HG02588 (cell line): ENCODE measurements around the gene KRT12.
"Not testable (repeated sequence)": the region's sequence is repeated elsewhere in the genome, so short reads cannot be mapped to it uniquely, and the experiment has no call there.

ENCODE experiments used
- ATAC-seq: cut with Tn5 transposase; IDR thresholded peaks from one replicate; pipeline ENCODE4 v1.9.1; 2021; ENCODE audit warnings: mild to moderate bottlenecking, moderate library complexity; ENCODE audit not compliant: unreplicated experiment

KRT12 gene

DNA sequence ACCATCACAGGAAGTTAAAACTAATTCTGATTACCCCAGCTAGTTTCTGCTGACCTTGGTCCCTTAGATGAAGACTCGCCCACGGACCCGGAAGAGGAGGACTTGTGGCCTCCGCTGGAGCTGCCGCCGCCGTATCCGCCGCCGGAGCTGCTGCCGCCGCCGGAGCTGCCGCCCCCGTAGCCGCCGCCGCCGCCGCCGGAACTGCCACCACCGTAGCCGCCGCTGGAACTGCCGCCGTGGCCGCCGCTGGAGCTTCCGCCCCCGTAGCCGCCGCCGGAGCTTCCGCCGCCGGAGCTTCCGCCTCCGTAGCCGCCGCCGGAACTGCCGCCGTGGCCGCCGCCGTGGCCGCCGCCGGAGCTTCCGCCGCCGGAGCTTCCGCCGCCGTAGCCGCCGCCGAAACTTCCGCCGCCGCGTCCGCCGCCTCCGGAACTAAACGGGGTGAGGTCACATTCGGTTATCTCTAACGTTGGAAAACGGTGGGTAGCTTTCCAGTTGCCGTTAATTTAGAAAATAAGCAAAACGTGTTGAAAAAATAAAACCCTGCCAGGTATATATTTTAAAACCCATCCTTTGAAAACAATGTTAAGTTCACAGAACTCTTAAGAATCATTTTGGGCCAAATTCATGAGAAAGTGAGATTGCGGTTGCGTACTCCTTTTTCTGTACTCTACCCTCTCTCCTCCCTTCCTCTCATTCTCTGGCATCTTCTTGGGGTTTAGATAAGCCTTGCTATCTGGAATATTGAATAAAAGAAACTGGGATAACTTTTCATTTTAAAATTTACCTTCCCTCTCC, 48.1 kb downstream of the KRT12 start:
- peak; percentile 74 for ATAC-seq

DNA sequence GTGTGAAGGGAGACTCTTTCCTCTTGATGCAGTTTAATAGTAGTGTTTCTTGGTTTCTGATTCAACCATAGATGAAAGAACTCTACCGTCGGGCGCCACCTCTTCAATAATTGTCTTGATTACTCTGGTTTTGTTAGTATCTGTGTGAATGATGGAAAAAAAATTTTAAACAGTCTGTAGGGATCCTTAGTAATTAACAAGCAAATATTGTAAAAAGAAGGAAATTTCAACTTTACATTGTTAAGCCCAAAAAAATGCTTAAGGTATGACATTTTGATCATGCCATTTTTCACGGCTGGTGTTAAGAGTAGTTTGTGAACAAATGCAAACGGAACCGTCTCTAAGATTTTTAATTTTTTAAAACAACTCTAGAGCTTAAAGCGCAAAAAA, 48.7 kb downstream of the KRT12 start:
- ATAC-seq = no peak

DNA sequence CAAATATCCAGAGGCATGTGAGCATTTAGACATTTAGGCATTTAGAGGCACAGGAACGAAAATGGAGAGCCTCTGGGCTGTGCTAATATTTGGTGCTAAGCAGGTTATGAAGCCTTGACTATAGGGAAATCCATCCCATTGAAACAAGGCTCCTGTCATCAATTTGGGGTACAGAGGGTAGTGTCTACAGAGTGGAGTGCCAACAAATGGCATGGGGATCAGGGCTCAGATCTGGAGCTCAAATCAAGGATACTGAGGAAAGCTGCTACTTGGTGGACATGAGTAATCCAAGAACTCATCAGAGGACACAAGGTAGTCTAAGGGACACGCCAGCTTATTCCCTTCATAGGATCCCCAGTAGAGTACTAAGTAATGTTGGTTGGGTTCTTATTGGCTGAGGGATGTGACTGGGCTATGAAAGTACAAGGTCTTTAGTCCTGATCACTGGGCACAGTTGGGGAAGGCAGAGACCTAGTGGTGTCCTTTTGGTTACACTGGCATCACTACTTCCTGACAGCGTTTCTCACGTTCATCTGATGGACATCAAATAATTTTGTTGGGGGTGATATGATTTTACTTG, 49.8 kb downstream of the KRT12 start:
- ATAC-seq = no peak

DNA sequence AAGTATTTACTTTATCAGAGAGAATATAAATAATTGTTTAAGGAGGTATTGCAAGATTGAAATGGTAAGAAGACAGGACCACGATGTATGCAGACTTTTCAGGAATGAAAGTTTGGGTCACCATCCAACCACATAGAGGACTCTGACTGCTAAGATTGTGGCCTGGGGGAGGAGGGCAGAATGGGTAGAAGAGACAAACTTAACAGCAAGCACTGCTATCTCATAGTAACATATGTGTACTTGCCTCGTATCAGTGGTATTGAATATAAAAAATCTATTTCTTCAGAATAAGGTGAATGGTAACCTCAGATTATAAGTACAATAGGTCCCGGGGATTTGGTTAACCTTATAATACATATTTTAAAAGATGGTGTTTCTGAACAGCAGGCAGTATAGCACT, 50.5 kb downstream of the KRT12 start:
- no peak for ATAC-seq

DNA sequence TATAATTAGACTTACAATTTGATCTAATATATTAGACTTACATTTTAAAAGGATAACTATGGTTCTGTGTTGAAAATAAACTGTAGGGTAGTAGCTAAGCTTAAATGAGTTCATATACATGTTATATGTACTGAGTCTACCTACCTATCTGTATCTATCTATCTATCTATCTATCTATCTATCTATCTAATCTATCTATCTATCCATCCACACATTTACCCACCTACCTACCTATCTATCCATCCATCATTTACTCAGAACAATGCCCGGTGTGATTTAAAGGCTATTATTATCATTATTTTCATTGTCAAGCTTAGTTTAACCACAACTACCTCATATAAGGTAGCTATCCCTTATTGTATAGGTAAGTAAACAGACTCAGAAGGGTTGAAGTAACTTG, 51.6 kb downstream of the KRT12 start:
- ATAC-seq = no peak

DNA sequence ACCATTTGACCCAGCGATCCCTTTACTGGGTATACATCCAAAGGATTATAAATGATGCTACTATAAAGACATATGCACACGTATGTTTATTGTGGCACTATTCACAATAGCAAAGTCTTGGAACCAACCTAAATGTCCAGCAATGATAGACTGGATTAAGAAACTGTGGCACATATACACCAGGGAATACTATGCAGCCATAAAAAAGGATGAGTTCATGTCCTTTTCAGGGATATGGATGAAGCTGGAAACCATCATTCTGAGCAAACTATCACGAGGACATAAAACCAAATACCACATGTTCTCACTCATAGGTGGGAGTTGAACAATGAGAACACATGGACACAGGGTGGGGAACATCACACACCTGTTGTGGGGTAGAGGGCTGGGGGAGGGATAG, 52.4 kb downstream of the KRT12 start:
- not testable (repeated sequence) for ATAC-seq

DNA sequence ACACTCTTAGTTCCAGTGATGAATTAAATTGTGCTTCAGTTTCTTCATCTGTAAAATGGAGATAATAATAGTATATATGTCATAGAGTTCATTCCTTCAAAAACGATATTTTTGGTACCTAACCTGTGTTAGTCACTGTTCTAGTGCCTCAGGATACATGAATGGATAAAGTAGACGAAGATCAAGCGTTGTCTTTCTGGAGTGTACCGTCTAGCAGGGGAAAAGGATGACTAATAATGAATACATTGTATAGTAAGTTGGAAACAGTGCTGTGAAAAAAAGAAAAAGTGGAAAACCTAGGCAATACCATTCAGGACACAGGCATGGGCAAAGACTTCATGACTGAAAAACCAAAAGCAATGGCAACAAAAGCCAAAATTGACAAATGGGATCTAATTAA, 53.2 kb downstream of the KRT12 start:
- ATAC-seq = no peak

DNA sequence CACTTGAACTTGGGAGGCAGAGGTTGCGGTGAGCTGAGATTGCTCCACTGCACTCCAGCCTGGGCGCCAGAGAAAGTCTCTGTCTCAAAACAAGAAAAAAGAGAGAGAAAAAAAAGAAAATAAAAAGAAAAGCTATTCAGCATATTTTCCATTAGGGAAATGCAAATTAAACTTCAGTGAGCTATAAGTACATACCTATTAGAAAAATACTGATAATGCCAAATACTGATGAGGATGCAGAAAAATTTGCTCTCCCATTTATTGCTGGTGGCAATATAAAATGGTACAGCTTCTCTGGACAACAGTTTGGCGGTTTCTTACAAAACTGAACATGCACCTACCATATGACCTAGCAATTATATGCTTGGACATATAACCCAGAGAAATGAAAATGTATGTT, 54.4 kb downstream of the KRT12 start:
- no peak for ATAC-seq
